Hematopoietic multipotent progenitor cell treated with erythropoietin and hydrocortisone succinate and interleukin-3 and kit ligand, for 8 days (in vitro differentiated cells): ENCODE data around the gene YEATS4.

Experiments
- DNase-seq: peaks from one replicate; pipeline ENCODE4 v3.0.0-alpha.2; 2015

YEATS4 gene

GRCh38 chr12:69396963-69397362 lies 37.4 kb downstream of the YEATS4 start:
- DNase-seq = no peak

- no peak for DNase-seq
Observed at GRCh38 chr12:69397978-69398377, 38.4 kb downstream of the YEATS4 start.

- no peak for DNase-seq
Observed at GRCh38 chr12:69401940-69402339, 42.4 kb downstream of the YEATS4 start.

DNA sequence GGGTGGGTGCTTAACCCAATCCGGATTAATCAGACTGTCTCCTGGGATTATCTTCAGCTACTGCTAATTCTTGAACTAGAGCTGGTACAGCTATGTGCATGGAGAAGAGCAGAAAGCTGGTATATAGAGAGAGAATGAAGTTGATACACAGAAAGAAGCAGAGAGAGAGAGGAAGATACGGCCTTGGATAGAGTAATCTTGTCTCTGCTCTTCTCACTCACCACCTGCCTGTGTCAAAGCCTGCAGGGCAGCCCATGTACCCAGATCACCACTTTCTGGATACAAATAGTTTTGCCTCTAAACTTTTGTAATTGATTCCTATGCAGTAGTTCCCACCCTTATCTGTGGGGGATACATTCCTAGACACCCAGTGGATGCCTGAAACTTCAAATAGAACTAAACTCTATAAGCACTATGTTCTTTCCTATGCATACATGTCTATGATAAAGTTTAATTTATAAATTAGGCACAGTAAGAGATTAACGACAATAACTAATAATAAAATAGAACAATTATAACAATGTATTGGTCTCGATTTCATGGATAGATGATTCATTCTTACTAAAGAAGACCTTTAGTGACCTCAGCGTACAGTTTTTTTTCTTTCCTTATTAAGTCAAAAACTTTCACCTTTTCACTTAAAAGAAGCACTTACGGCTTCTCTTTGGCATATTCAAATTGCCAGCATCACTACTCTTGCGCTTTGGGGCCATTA lies 45.5 kb downstream of the YEATS4 start:
- DNase-seq = no peak

GRCh38 chr12:69405566-69405865 lies 46.0 kb downstream of the YEATS4 start:
- no peak for DNase-seq

DNA sequence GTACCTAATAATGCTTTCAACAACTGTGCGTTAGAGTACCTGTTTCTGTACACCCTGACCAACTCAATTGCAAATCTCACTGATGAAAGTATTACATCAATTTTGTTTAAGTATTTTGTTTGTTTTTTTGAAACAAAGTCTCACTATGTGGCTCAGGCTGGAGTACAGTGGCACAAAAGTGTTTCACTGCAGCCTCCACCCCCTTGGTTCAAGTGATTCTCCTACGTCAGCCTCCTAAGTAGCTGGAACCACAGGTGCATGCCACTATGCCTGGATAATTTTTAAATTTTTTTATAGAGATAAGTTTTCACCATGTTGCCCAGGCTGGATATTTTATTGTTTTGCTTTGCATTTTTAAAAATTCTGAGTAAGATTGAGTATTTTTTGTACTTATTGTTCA lies 46.7 kb downstream of the YEATS4 start:
- no peak for DNase-seq

DNA sequence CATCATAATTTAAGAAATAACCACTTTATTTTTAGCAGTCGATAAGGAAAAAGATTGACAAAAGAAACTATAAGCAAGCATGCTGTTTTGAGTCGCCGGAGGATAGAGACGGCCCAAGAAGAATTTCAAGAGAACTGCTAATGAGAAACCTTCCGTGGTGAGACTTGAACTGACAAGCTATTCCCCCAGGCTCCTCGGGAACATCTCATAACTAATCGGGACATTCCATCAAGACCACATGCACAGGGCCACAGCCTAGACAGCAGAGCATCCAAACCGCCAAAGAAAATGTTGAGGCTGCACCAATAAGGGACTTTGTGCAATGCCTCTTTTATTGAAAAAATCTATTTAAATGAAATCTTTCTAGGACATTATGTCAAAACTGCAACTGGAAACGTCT lies 51.0 kb downstream of the YEATS4 start:
- DNase-seq = no peak

DNA sequence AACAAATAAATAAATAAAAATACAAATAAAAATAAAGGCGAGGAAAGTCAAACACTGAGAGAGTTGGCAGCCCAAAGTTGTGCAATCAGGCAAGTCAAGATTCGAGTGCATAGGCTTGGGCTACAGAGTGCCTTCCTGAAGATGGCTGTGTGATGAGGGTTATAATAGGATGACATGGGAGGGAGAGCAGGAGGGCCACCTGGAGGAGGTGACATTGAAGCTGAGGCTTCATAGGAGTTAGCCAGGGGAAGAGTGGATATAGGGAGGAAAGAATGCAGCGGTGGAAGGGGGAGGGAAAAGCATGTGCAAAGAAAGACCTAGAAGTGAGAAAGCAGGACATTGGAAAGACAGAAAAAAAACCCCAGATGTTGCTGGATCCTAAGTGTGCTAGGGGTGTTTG lies 53.1 kb downstream of the YEATS4 start:
- DNase-seq = no peak

GRCh38 chr12:69415471-69416275 lies 56.1 kb downstream of the YEATS4 start:
- DNase-seq = peak; percentile 70

DNA sequence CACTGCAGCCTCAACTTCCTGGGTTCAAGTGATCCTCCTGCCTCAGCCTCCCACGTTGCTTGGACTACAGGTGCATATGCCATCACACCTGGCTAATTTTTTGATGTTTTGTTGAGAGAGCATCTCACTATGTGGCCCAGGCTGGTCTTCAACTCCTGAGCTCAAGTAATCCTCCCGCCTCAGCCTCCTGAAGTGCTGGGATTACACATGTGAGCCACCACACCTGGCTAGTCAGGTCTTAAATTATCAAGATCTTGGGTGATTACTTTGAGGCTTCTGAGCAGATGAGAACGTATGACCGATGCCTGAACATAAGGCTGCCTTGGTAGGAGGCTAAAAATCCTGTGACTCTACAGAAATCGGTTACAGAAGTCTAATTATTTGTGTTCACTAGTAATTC lies 57.7 kb downstream of the YEATS4 start:
- no peak for DNase-seq

DNA sequence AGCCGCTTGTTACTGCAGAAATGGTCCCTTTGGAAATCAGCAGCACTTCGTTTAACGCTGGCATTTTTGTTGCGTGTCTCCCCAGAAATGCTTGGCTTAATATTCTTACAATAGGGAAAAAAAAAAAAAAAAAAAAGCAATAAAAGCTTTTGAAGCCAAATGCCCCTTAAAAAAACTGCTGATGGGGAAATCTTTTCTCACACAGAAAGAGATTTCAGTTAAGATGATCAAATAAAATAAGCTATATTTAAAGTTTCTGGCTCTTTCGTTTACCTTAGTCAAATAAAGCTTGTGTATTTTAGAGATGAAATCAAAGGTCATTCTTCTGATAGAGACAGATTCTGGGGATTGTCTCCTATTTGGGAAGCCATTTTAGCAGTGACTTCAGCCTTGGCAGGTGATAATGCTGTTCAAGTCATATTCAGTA lies 58.2 kb downstream of the YEATS4 start:
- DNase-seq = no peak

DNA sequence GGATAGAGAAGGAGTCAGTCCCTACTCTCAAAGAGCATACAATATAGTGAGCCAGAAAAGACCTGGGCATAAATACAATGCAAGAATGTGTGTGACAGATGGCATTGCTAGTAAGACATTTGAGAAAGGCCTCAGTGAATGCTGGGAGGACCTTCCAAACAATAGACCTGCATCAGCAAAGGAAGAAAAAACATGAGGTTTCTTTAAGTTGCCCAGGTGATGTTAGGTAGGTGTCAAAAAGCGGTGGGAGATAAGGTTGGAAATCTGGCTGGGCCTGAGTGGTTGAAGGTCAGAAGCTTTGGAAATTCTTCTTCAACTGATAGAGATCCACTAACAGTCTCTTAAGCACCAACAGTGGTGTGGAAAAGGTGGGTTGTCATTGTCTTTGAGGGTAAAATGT lies 60.2 kb downstream of the YEATS4 start:
- DNase-seq = no peak

- no peak for DNase-seq
Observed at GRCh38 chr12:69421548-69421947, 62.0 kb downstream of the YEATS4 start.

DNA sequence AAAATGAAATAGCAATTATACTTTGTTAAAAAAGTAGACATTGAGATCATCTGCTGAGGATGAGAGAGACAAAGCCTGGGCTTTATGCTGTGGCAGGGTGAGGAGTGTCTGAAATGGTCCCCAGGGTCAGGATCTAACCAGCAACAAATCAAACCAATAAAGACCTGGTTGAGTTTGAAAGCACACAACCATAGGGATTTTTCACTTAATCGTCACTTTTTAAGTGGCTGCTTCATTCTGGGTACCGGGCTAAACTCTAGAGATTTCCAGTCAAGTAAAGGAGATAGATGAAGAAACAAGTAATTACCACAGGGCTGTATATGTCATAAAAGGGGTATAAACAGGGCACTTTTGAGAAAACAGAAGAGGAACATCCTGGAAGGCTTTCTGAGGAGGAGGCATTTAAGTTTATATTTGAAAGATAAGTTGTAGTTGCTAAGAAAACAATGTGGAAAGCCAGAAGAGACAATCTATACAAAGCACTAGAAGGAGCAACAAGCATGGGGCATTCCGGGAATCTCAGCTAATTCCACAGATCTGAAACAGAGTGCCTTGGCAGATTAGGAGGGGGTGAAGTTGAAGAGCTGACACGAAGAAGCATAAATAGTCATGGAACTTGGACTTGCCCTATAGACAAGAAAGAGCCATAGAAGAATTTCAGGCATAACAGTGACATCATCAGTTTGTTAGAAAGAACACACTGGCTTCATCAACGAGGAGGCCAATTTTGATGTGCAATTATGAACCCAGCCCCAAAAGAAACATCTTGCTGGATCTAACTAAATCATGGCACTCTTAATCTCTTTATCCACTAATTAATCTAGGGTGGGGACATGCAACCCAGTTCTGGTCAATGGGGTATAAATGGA lies 63.7 kb downstream of the YEATS4 start:
- DNase-seq = no peak

- no peak for DNase-seq
Observed at GRCh38 chr12:69425417-69425816, 65.9 kb downstream of the YEATS4 start.

DNA sequence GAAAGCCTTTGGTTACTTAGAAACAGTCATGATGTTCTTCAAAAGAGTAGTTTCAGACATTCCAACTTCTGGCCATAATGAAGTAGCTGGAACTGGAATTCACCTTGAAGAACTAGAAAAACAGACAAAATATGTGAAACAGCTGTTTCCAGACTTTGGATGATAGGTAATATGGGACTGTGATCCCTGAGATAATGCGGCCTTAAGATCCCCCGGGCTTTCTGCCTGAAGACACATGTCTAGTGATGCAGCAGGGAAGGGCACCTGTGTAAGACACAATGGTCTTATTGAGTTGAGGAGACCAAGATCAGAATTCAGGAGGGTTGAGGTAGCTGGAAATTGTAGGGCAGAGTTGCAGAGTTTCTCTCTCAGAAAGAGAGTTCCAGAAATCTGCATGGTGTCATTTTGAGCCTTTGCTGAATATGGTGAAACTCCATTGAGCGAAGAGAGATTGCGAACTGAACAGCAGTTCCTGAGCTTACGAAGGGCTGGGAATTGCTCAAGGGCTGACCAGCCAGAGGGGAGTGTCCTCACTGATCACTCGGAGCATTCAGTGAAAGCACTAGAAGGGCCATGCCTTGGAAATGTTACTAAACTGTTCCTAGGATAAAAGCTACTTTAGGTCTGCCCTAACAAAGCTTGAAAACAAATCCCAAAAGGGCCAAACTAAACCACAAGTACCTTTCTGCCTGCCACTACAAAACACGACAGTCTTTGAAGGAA lies 69.0 kb downstream of the YEATS4 start:
- no peak for DNase-seq

DNA sequence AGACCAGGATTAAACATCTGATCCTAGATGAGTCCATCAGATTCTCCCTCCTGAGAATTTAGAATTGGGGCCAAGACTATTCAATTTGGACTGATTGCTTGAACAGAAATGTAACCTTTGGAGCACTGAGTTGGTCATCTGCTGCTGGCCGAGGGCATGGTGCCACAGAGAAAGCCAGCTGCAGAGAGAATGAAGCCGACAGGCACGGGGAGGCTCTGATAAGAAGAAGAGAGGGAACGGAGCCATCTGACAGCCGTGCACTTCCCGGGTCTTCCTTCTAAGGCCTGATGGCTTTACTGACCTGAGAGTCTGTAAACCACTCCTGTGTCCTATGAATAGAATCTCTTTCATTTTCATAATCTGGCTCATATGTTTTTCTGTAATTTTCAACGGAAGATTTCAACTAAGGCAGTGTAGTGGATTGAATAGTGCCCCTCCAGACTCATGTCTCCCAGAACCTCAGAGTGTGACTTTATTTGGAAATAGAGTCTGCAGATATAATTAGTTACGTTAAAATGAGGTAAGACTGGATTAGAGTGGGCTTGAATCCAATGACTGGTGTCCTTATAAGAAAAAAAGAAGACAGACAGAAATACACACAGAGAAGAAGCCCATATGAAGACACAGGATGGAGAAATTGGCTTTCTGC lies 71.5 kb downstream of the YEATS4 start:
- no peak for DNase-seq

DNA sequence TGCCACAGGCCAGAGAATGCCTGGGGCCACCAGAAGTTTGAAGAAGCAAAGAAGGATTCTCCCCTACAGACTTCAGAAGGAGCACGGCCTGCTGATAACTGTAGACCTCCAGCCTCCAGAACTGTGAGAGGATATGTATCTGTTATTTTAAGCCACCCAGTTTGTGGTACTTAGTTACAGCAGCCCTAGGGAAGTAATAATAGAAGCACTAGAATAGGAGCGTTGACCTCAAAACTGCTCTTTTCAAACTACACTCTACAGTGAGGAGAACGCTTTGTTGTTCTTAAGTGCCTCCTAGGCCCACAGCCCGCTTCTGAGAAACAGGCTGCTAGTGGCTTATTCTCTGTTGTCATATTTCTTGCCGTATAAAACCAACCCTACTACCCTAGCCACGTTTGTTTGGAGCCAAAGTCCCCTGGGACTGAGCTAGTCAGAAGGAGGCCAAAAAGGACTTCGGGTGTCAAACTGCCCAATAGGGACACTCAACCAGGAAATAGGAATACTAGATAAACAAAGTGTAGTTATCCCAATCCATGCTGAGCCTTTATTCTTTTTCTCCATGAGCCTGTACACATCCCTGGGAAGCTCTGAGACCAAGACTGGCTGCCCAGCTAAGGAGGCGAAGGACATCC lies 72.2 kb downstream of the YEATS4 start:
- no peak for DNase-seq

- no peak for DNase-seq
Observed at GRCh38 chr12:69433653-69434052, 74.1 kb downstream of the YEATS4 start.

- DNase-seq = no peak
Observed at GRCh38 chr12:69435644-69436043, 76.1 kb downstream of the YEATS4 start.

DNA sequence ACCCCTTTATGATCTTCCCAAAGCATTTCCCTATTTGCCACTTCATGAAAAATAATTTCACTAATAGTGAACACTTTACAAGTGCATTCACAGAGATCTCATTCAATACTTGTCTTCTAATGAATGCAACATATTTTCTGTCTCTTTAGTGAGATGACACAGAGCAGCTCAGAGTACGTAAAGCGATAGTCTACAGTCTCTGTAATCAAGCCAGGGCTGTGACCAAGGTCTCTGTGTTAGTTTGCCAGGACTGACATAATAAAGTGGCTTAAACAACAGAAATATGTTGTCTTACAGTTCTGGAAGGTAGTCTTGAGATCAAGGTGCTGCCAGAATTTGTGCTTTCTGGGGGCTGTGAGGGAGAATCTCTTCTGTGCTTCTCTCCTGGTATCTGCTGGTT lies 77.5 kb downstream of the YEATS4 start:
- DNase-seq = no peak

DNA sequence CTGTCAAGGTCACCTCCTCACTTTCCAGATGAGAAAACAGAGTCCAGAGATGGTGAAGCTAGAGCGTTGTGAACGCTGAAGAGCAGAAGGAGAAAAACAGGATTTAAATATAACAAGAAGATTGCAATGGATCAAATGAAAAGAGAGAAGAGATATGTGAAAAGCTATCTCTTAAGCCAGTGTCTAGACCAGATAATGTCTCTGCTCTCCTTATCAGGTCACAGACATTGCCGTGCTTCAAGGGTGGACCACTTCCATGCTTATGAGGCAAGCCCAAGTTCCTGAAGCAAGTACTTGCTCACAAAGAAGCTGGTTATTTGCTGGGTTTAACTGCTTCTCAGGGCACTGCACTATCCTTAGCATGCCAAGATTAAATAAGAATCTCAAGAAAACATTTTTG lies 79.0 kb downstream of the YEATS4 start:
- DNase-seq = peak; percentile 78
